IMR-90 (cell line): ENCODE measurements around the gene ACYP2.

Experiments used
- CEBPB ChIP-seq: IDR thresholded peaks from 2 replicates; pipeline ENCODE4 v1.6.1; 2012; ENCODE audit warnings: low read depth, low read length, improper control_type of control experiment
- CTCF ChIP-seq: conservative IDR thresholded peaks from 2 replicates; pipeline ENCODE4 v1.5.1; 2012; ENCODE audit warnings: mild to moderate bottlenecking, low read depth, low read length, improper control_type of control experiment
- ELK1 ChIP-seq: fragments of 150-350 bp; IDR thresholded peaks from 2 replicates; pipeline ENCODE4 v1.6.1; 2016; ENCODE audit warnings: low read depth, mild to moderate bottlenecking, low read length, moderate library complexity, borderline replicate concordance
- FOS ChIP-seq: fragments of 150-350 bp; IDR thresholded peaks from 2 replicates; pipeline ENCODE4 v1.6.1; 2016; ENCODE audit warnings: low read depth, low read length
- MAFK ChIP-seq: IDR thresholded peaks from 2 replicates; pipeline ENCODE4 v1.6.1; 2012; ENCODE audit warnings: low read depth, low read length, improper control_type of control experiment
- NFE2L2 ChIP-seq: fragments of 150-350 bp; IDR thresholded peaks from 2 replicates; pipeline ENCODE4 v1.6.1; 2016; ENCODE audit warnings: low read depth, mild to moderate bottlenecking, low read length
- POLR2A ChIP-seq: IDR thresholded peaks from 2 replicates; pipeline ENCODE4 v1.6.1; 2012; ENCODE audit warnings: mild to moderate bottlenecking, low read depth, low read length
- RCOR1 ChIP-seq: IDR thresholded peaks from 2 replicates; pipeline ENCODE4 v1.6.1; 2012; ENCODE audit warnings: mild to moderate bottlenecking, low read length, improper control_type of control experiment; ENCODE audit not compliant: insufficient replicate concordance
- RFX5 ChIP-seq: IDR thresholded peaks from 2 replicates; pipeline ENCODE4 v1.8.0; 2012; ENCODE audit warnings: low read depth, mild to moderate bottlenecking, low read length, moderate library complexity
- USF2 ChIP-seq: fragments of 150-350 bp; IDR thresholded peaks from 2 replicates; pipeline ENCODE4 v1.6.1; 2017; ENCODE audit warnings: mild to moderate bottlenecking, antibody characterized with exemption, low read length, low read depth

GRCh38 chr2:54310311-54310710 lies 194.9 kb downstream of the ACYP2 start:
- no peak for TF ChIP-seq CTCF
- TF ChIP-seq MAFK = no peak
- no peak for TF ChIP-seq NFE2L2
- no peak for TF ChIP-seq RFX5
- no peak for TF ChIP-seq POLR2A
- no peak for TF ChIP-seq CEBPB
- TF ChIP-seq RCOR1 = no peak
- no peak for TF ChIP-seq ELK1
- no peak for TF ChIP-seq USF2
- no peak for TF ChIP-seq FOS
